BE2C (cell line): ENCODE results near the gene ELMO1.

Experiments used
- DNase-seq: peaks from one replicate; pipeline ENCODE4 v3.0.0-alpha.2; 2020
- H3K27me3 ChIP-seq: fragments of 250-450 bp; sonication (Bioruptor Pico); 2 replicates; pipeline ENCODE4 v1.5.1; 2020; ENCODE audit warnings: mild to moderate bottlenecking
- H3K36me3 ChIP-seq: fragments of 250-450 bp; sonication (Bioruptor Pico); 2 replicates; pipeline ENCODE4 v1.5.1; 2020; ENCODE audit warnings: mild to moderate bottlenecking
- H3K4me1 ChIP-seq: fragments of 250-450 bp; sonication (Bioruptor Pico); 2 replicates; pipeline ENCODE4 v1.5.1; 2020
- H3K4me3 ChIP-seq: 2 replicates; pipeline ENCODE4 v1.5.1; 2011; ENCODE audit warnings: low read depth, low read length
- H3K9me3 ChIP-seq: fragments of 250-450 bp; sonication (Bioruptor Pico); 2 replicates; pipeline ENCODE4 v1.5.1; 2020
- CTCF ChIP-seq: IDR thresholded peaks from 2 replicates; pipeline ENCODE4 v1.5.1; 2012; ENCODE audit warnings: mild to moderate bottlenecking, low read depth, low read length

ELMO1 gene

DNA sequence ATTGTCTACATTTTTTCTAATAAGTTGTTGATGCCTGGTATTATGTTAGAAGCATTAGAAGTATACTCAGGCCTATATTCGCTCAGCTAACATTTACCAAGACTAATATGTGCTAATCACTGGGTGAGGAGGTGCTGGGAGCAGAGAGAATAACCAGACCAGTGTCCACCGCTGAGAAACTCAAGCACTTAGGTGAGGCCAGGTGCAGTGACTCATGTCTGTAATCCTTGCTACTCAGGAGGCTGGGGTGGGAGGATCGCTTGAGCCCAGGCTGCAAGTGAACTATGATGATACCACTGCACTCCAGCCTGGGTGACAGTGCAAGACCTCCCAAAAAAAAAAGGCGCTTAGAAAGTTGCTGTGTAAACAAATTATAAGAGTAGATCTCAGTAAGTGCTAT, 542.2 kb downstream of the ELMO1 start:
- Histone ChIP-seq H3K9me3 (no peaks in the 10 kb centered on the region; the same call in 1 of the 2 replicates), H3K36me3 (no peaks in the 10 kb centered on the region), H3K4me1 (peaks cover 17% of the 10 kb centered on the region), H3K27me3 (no peaks in the 10 kb centered on the region), H3K4me3 (no peak overlapping the region)
- TF ChIP-seq CTCF, result no peak
- no peak for DNase-seq

GRCh38 chr7:36905841-36906240, 542.8 kb downstream of the ELMO1 start:
- Histone ChIP-seq H3K36me3 (no peaks in the 10 kb centered on the region), H3K4me3 (no peak overlapping the region), H3K27me3 (no peaks in the 10 kb centered on the region), H3K4me1 (peaks cover 17% of the 10 kb centered on the region), H3K9me3 (no peaks in the 10 kb centered on the region; the same call in 1 of the 2 replicates)
- no peak for DNase-seq
- no peak for TF ChIP-seq CTCF

- Histone ChIP-seq H3K9me3 (no peaks in the 10 kb centered on the region; the same call in 1 of the 2 replicates), H3K4me1 (peaks cover 17% of the 10 kb centered on the region), H3K27me3 (no peaks in the 10 kb centered on the region), H3K4me3 (no peak overlapping the region), H3K36me3 (no peaks in the 10 kb centered on the region)
- TF ChIP-seq CTCF, result no peak
- DNase-seq, result peak; percentile 31
Observed at GRCh38 chr7:36904802-36905201, 543.9 kb downstream of the ELMO1 start.

DNA sequence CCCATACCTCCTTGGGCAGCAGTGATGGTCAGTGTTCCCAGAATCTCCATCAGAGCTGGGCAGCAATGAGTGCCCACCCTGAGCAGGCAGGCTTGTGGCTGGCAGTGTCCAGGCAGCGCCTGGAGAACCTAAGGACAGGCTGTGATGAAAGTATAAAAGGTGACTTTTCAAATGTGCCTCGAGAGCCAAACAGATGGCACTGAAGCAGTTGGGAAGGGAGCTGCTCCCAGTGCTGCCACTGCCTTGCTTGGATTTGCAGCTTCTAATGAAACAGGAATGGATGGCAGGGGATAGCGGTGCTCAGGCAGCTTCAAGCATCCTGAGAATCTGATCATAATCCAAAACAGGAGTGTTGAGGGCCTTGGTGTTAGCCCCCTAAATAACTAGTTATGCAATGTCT, 544.6 kb downstream of the ELMO1 start:
- Histone ChIP-seq H3K9me3 (no peaks in the 10 kb centered on the region; the same call in 1 of the 2 replicates), H3K4me1 (peaks cover 17% of the 10 kb centered on the region), H3K27me3 (no peaks in the 10 kb centered on the region), H3K4me3 (no peak overlapping the region), H3K36me3 (no peaks in the 10 kb centered on the region)
- no peak for DNase-seq
- TF ChIP-seq CTCF, result no peak

DNA sequence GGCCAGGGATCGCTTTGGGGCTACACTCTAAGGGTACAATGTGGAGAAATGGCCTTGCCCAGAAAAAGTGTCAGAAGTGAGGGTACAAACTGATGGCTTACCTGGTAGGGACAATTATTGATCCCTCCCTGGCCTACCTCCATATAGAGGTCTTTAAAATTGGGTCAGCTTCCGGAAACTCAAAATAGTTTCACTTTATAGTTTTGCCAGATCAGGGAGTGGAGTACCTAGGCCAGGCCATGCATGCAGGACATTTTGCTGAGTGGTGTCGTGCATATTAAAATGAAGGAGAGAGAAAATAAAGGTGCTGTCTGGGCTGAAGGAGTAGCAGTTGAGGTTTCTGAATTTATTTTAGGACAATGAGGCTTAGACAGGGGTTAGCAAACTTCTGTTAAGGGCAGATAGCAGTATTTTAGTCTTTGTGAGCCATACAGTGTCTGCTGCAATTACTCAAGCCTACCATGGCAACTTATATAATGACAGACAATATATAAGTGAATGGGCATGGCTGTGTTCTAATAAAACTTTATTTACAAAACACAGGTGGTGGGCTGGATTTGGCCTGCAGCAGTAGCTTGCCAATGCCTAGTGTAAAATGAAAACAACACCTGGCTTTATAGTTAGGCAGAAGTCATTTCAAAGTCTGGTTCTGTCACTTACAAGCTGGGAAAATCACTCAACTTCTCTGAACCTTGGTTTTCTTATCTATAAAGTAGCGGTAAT, 547.5 kb downstream of the ELMO1 start:
- no peak for DNase-seq
- TF ChIP-seq CTCF, result no peak
- H3K4me3 ChIP-seq, result no peak overlapping the region

DNA sequence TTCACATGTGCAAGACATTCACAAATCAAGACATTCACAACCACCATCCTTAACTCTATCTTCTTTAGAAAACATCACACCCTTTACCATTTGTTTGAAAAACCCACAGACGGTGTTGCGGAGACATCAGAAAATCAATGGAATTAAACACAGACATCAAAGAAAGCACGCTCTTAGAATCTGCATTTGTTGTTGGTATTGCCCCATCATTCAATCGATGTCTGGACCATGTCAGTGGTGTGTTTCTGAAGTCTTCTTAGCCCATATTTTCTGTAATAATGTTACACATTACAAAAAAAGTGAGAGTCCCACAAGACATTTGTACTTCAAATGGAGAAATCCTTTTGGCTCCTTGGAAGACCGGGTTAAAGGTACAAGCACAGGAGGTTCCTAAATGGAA, 550.5 kb downstream of the ELMO1 start:
- Histone ChIP-seq H3K27me3 (no peaks in the 10 kb centered on the region), H3K36me3 (no peaks in the 10 kb centered on the region), H3K9me3 (no peaks in the 10 kb centered on the region), H3K4me3 (no peak overlapping the region), H3K4me1 (no peaks in the 10 kb centered on the region; the same call in 1 of the 2 replicates)
- no peak for DNase-seq
- no peak for TF ChIP-seq CTCF

More for the DNA sequence above, 547.5 kb downstream of the ELMO1 start:
- Histone ChIP-seq H3K9me3 (no peaks in the 10 kb centered on the region; the same call in 1 of the 2 replicates), H3K27me3 (no peaks in the 10 kb centered on the region), H3K4me1 (peaks cover 17% of the 10 kb centered on the region), H3K36me3 (no peaks in the 10 kb centered on the region)
